ENCODE results near the gene FBXL14.

DNA sequence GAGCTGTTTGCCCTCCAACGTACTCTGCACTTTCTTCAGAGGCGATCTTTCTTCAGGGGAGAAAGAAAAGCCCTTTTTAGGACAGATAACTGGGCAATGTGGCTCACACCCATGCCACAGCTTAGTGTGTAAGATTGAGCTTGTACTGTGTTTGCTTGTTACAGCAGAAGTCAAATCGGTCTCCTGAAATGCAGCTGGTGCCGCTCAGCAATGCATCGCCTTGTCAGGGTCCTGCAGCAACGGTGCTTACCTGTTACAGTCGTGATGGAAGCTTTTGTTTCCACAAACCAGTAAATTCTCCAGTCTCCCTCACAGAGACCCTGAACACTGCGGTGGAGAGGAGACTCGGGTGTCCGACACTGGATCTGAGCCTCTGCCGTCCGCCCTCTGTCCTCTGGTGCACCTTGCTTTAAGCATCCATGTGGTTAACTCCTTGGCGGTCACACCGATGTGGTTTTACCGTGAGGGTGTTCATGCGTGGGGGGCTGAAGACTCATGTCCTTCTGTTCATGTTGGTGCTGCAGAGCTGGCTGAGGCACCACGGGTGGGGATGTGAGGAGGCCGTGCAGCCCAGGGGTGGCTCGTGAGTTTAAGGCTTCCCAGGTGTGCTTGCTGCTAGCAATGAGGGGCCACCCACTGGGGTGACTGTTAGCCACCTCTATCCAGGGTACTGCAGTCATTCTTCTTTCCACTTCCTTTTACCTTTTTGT is 47.3 kb downstream of the FBXL14 start:
- TF ChIP-seq, protein P1, sequence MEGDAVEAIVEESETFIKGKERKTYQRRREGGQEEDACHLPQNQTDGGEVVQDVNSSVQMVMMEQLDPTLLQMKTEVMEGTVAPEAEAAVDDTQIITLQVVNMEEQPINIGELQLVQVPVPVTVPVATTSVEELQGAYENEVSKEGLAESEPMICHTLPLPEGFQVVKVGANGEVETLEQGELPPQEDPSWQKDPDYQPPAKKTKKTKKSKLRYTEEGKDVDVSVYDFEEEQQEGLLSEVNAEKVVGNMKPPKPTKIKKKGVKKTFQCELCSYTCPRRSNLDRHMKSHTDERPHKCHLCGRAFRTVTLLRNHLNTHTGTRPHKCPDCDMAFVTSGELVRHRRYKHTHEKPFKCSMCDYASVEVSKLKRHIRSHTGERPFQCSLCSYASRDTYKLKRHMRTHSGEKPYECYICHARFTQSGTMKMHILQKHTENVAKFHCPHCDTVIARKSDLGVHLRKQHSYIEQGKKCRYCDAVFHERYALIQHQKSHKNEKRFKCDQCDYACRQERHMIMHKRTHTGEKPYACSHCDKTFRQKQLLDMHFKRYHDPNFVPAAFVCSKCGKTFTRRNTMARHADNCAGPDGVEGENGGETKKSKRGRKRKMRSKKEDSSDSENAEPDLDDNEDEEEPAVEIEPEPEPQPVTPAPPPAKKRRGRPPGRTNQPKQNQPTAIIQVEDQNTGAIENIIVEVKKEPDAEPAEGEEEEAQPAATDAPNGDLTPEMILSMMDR (IDR thresholded peaks at IDR 0.05; ENCODE audit: low read depth, low read length, missing input control): no peak
- TF ChIP-seq, protein P2, sequence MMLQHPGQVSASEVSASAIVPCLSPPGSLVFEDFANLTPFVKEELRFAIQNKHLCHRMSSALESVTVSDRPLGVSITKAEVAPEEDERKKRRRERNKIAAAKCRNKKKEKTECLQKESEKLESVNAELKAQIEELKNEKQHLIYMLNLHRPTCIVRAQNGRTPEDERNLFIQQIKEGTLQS (IDR thresholded peaks at IDR 0.05): no peak
- no peak for TF ChIP-seq HNF4G (IDR thresholded peaks at IDR 0.05)
- no peak for TF ChIP-seq GABPA (IDR thresholded peaks at IDR 0.05 in 1 of 2, conservative IDR thresholded peaks at IDR 0.05 in 1 of 2)
- TF ChIP-seq, protein P3, sequence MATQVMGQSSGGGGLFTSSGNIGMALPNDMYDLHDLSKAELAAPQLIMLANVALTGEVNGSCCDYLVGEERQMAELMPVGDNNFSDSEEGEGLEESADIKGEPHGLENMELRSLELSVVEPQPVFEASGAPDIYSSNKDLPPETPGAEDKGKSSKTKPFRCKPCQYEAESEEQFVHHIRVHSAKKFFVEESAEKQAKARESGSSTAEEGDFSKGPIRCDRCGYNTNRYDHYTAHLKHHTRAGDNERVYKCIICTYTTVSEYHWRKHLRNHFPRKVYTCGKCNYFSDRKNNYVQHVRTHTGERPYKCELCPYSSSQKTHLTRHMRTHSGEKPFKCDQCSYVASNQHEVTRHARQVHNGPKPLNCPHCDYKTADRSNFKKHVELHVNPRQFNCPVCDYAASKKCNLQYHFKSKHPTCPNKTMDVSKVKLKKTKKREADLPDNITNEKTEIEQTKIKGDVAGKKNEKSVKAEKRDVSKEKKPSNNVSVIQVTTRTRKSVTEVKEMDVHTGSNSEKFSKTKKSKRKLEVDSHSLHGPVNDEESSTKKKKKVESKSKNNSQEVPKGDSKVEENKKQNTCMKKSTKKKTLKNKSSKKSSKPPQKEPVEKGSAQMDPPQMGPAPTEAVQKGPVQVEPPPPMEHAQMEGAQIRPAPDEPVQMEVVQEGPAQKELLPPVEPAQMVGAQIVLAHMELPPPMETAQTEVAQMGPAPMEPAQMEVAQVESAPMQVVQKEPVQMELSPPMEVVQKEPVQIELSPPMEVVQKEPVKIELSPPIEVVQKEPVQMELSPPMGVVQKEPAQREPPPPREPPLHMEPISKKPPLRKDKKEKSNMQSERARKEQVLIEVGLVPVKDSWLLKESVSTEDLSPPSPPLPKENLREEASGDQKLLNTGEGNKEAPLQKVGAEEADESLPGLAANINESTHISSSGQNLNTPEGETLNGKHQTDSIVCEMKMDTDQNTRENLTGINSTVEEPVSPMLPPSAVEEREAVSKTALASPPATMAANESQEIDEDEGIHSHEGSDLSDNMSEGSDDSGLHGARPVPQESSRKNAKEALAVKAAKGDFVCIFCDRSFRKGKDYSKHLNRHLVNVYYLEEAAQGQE (IDR thresholded peaks at IDR 0.05): no peak
- TF ChIP-seq HNF4A (conservative IDR thresholded peaks at IDR 0.05): no peak
- no peak for TF ChIP-seq SP1 (IDR thresholded peaks at IDR 0.05)
- TF ChIP-seq JUND (IDR thresholded peaks at IDR 0.05): no peak
- TF ChIP-seq RXRA (IDR thresholded peaks at IDR 0.05): no peak
- TF ChIP-seq NR2F2 (IDR thresholded peaks at IDR 0.05): no peak
- TF ChIP-seq YY1 (IDR thresholded peaks at IDR 0.05): no peak
